Spleen (tissue), 11 donors: ENCODE measurements around the gene RFESD. TPM values are rescaled to one million over a fixed set of nuclear protein-coding genes. Genes with fewer than 3 reads are reported as not detected.
"Not testable (repeated sequence)": the region's sequence is repeated elsewhere in the genome, so short reads cannot be mapped to it uniquely, and the experiment has no call there.

ENCODE experiments used
- DNase-seq: peaks from one replicate; pipeline ENCODE4 v3.0.0-alpha.2; 2020
- H3K27ac ChIP-seq, 8 donors: fragments of 200-600 bp; sonication (generic) in 7 of 8; 1 replicate in 4 of 8; 2 replicates in 4 of 8; pipeline versions ENCODE4 v1.5.0 to v1.8.0; 2016 to 2021; ENCODE audit warnings: inconsistent platforms in 4 of 8, mild to moderate bottlenecking in 4 of 8, moderate library complexity in 1 of 8
- H3K27me3 ChIP-seq, 7 donors: fragments of 200-600 bp; sonication (generic) in 6 of 7; replicated peaks in 1 of 7; 1 replicate in 4 of 7; 2 replicates in 3 of 7; pipeline versions ENCODE4 v1.5.0 to v1.8.0; 2016 to 2021; ENCODE audit warnings: inconsistent platforms in 3 of 7, mild to moderate bottlenecking in 1 of 7
- H3K36me3 ChIP-seq, 6 donors: fragments of 200-600 bp; sonication (generic) in 5 of 6; 1 replicate in 4 of 6; 2 replicates in 2 of 6; pipeline versions ENCODE4 v1.5.0 to v1.8.0; 2016 to 2021; ENCODE audit warnings: inconsistent platforms in 2 of 6
- H3K4me1 ChIP-seq, 6 donors: fragments of 200-600 bp; sonication (generic) in 5 of 6; 1 replicate in 3 of 6; 2 replicates in 3 of 6; pipeline versions ENCODE4 v1.5.0 to v1.8.0; 2016 to 2021; ENCODE audit warnings: inconsistent platforms in 3 of 6
- H3K4me3 ChIP-seq, 8 donors: fragments of 200-600 bp; sonication (generic) in 7 of 8; 1 replicate in 4 of 8; 2 replicates in 4 of 8; pipeline versions ENCODE4 v1.5.0 to v1.8.0; 2016 to 2021; ENCODE audit warnings: inconsistent platforms in 4 of 8, mild to moderate bottlenecking in 4 of 8, moderate library complexity in 2 of 8
- H3K9me3 ChIP-seq, 8 donors: fragments of 200-600 bp; sonication (generic) in 7 of 8; 1 replicate in 4 of 8; 2 replicates in 4 of 8; pipeline versions ENCODE4 v1.5.0 to v1.8.0; 2016 to 2021; ENCODE audit warnings: inconsistent platforms in 4 of 8
- POLR2A ChIP-seq, 3 donors: fragments of 450-650 bp; IDR thresholded peaks; one replicate each; pipeline ENCODE4 v1.5.1; 2017; ENCODE audit warnings: antibody characterized with exemption in 3 of 3, mild to moderate bottlenecking in 1 of 3
- POLR2AphosphoS5 ChIP-seq, 3 donors: sonication (generic); formaldehyde crosslinking; IDR thresholded peaks; one replicate each; pipeline ENCODE4 v1.5.1; 2017; ENCODE audit warnings: antibody characterized with exemption in 3 of 3
- WGBS, 5 donors: extraction: QIAGEN DNeasy Blood & Tissue Kit in 3 of 5; methylation state at CpG; one replicate each; pipeline versions ENCODE4 v1.1.5 to v1.1.7; 2013 to 2018; 5-methylcytosine and 5-hydroxymethylcytosine counted together
- intact Hi-C: fragments of 100-400 bp; cut with DNase I; formaldehyde crosslinking; loops from one replicate; pipeline ENCODE4 v1.15.0; 2023; ENCODE audit warnings: low total_unique reads
- polyA plus RNA-seq, 3 donors: library from polyadenylated mRNA; stranded (reverse); fragments of 200-250 nt; gene quantifications; one replicate each; pipeline ENCODE4 v1.2.1, GENCODE V29; 2013
- total RNA-seq, 7 donors: library from RNA; depleted of rRNA in 3 of 7; stranded (reverse); fragments of >200 nt in 3 of 7; fragmentation: NEBNext Ultra II Directional in 4 of 7; extraction: Animal tissue kit (Norgen Biotek cat#: 25700) in 4 of 7; gene quantifications; one replicate each; pipeline versions ENCODE4 v1.1.0 to v1.2.1, GENCODE V29; 2016 to 2021
- TF ChIP-seq, protein P1 (sequence below), 11 experiments: fragments of 200-600 bp in 7 of 11; fragments of 450-650 bp in 4 of 11; sonication (generic) in 4 of 11; IDR thresholded peaks in 8 of 11; conservative IDR thresholded peaks in 3 of 11; 1 replicate in 7 of 11; 2 replicates in 4 of 11; pipeline versions ENCODE4 v1.4.0 to v1.8.0; 2016 to 2021; ENCODE audit warnings: antibody characterized with exemption in 11 of 11, inconsistent platforms in 4 of 11, mild to moderate bottlenecking in 1 of 11
- donor health status: healthy with polysubstance abuse.
- donor health status: DM: no; HTN: no; CAD: no; lungs with moderate emphysema.
- donor health status: DM: no; HTN: no; CAD: no.
- donor health status: Bipolar disorder and iron deficiency.
- donor health status: healthy.
- donor health status: DM: no; HTN: no; CAD: no.
- donor health status: DM: yes; HTN: yes; CAD: no.

RFESD gene
- total and polyA plus RNA-seq, 10 donors = 1.3 to 6.5 (median 3.5) TPM

DNA sequence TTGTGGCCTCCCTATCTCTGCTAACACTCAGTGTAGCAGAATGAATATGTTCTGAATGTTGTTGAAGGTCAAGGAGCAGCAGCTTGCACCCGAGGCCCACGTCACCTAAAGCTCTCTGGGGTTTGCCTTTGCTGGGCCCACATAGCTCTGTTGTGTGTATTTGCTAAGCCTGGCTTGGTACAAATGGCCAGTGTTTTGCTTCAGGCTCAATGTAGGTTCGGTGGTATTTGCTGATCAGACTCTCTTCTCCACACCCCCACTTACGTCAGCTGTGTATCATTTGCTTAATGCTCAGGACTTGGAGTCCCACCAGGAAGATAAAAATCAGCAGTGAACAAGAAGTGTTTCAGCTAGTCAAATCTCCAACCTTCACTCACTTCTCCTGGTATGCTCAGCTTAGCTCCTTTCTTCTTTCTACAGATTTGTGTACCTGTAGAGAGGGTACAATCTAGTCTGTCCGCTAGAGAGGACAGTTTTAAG, 4.8 kb upstream of the RFESD start:
- TF ChIP-seq POLR2AphosphoS5 (IDR thresholded peaks at IDR 0.05) = peak in 2 of 3 donors; percentile 18 to 32
- TF ChIP-seq, protein P1, sequence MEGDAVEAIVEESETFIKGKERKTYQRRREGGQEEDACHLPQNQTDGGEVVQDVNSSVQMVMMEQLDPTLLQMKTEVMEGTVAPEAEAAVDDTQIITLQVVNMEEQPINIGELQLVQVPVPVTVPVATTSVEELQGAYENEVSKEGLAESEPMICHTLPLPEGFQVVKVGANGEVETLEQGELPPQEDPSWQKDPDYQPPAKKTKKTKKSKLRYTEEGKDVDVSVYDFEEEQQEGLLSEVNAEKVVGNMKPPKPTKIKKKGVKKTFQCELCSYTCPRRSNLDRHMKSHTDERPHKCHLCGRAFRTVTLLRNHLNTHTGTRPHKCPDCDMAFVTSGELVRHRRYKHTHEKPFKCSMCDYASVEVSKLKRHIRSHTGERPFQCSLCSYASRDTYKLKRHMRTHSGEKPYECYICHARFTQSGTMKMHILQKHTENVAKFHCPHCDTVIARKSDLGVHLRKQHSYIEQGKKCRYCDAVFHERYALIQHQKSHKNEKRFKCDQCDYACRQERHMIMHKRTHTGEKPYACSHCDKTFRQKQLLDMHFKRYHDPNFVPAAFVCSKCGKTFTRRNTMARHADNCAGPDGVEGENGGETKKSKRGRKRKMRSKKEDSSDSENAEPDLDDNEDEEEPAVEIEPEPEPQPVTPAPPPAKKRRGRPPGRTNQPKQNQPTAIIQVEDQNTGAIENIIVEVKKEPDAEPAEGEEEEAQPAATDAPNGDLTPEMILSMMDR (IDR thresholded peaks at IDR 0.05 in 8 of 11, conservative IDR thresholded peaks at IDR 0.05 in 3 of 11) = no peak
- TF ChIP-seq POLR2A (IDR thresholded peaks at IDR 0.05) = no peak
- intact Hi-C loops = loop anchor here (10.0 kb wide), 1 partner anchor 693 kb away; no protein-coding TSS in a partner anchor
- no peak for DNase-seq
- Histone ChIP-seq H3K36me3 (no peaks in the 10 kb centered on the region), H3K9me3 (no peaks in the 10 kb centered on the region), H3K4me1 (peaks cover 0 to 23% (median 10%) of the 10 kb centered on the region in 6 donors), H3K4me3 (no peak overlapping the region), H3K27me3 (no peaks in the 10 kb centered on the region), H3K27ac (peak overlapping the region in 2 of 8 donors; percentile 38 to 40)
- WGBS, 5 donors = 76 to 90% (median 83%) methylated on average over 5 of the region's 5 CpGs

DNA sequence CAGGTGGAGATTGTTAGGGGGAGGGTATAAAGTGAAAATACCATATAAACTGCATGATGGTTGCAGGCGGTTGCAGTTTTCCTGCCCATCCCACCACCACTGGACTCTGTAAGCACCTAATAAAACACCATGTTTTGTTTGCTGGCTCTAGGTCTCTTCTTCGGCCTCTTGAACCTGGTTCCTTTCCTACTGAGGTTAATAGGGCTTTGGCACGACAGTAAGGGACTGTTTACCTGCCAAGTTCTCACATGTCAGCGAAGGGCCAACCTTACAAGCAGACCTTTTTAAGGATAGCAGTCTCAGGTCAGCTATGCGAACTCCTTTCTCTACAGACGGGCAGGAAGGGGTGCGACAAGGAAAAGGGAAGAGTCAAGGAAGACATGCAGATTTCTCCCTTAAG, 3.4 kb upstream of the RFESD start:
- 87 to 95% (median 92%) methylated on average over 7 of the region's 7 CpGs for WGBS, 5 donors
- Histone ChIP-seq H3K36me3 (no peaks in the 10 kb centered on the region), H3K9me3 (no peaks in the 10 kb centered on the region), H3K27ac (no peak overlapping the region), H3K4me1 (peaks cover 10 to 36% (median 22%) of the 10 kb centered on the region in 6 donors), H3K4me3 (no peak overlapping the region), H3K27me3 (no peaks in the 10 kb centered on the region)
- no peak for DNase-seq
- TF ChIP-seq, protein P1 (IDR thresholded peaks at IDR 0.05 in 8 of 11, conservative IDR thresholded peaks at IDR 0.05 in 3 of 11) = no peak
- TF ChIP-seq POLR2AphosphoS5 (IDR thresholded peaks at IDR 0.05) (no peak), POLR2A (IDR thresholded peaks at IDR 0.05) (no peak)
- intact Hi-C loops = loop anchor here (10.0 kb wide), 1 partner anchor 692 kb away; no protein-coding TSS in a partner anchor

DNA sequence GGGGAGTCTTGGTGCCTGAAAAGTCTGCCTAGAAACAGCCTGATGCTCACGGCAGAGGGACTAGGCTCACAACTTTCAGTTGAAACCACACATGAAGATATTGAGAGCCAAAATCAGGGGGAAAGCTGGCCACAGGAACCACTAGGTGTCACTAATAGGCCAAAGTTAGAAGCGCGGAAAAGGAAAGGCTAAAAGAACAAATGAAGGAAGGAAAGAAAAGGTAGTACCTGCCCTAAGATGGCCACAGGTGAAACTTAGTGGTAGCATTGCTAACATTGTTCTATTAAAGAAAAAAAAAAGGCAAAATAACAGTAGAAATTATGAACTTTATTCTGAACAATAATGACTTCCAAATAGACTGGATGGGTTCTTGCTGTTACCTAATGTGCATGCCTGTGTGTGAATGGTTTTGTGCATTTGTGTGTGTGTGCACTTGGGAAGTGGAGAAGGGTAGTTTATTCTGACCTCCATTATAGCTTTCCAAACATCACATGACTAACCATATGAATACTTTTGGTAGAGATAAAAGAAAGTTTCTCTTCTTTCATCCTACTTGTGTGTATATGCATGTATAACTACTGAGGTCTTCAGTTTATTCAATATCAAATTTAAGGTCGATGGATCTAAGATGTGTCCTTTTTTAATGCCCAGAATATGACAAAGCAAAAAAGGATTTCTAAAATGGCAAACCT, 2.1 kb upstream of the RFESD start:
- Histone ChIP-seq H3K4me3 (no peak overlapping the region), H3K4me1 (peaks cover 11 to 42% (median 24%) of the 10 kb centered on the region in 6 donors), H3K27ac (peak overlapping the region in 3 of 8 donors; percentile 92 to 95 (median 94)), H3K9me3 (no peaks in the 10 kb centered on the region), H3K36me3 (no peaks in the 10 kb centered on the region), H3K27me3 (no peaks in the 10 kb centered on the region)
- intact Hi-C loops = loop anchor here (5.0 to 10.0 kb wide), 2 partner anchors 203 to 690 kb away; no protein-coding TSS in a partner anchor
- TF ChIP-seq, protein P1 (IDR thresholded peaks at IDR 0.05 in 8 of 11, conservative IDR thresholded peaks at IDR 0.05 in 3 of 11) = peak; percentile 29 to 80 (median 71)
- no peak for TF ChIP-seq POLR2A (IDR thresholded peaks at IDR 0.05)
- 14 to 23% (median 18%) methylated on average over 4 of the region's 4 CpGs for WGBS, 5 donors
- DNase-seq = no peak

DNA sequence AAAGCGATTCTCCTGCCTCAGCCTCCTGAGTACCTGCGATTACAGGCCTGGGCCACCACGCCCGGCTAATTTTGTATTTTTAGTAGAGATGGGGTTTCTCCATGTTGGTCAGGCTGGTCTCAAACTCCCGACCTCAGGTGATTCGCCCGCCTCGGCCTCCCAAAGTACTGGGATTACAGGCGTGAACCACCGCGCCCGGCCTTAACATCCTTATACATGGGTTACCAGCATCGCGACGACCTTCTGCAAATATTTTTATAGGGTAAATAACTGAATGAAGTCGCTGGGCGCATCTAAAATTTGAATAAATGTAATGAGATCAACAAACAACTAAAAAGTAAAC, 380 bp upstream of the RFESD start:
- intact Hi-C loops = loop anchor here (5.0 to 10.0 kb wide), 2 partner anchors 201 to 689 kb away; no protein-coding TSS in a partner anchor
- H3K36me3 ChIP-seq = not testable (repeated sequence)
- H3K27ac ChIP-seq = peak overlapping the region in 7 of 8 donors; percentile 89 to 95 (median 94)

More for the DNA sequence above, 380 bp upstream of the RFESD start:
- not testable (repeated sequence) for DNase-seq, H3K27me3 ChIP-seq, H3K9me3 ChIP-seq
- 87 to 94% (median 91%) methylated on average over 14 to 17 of the region's 17 CpGs for WGBS, 5 donors
- H3K4me1 ChIP-seq = peaks cover 11 to 42% (median 24%) of the 10 kb centered on the region in 6 donors
- H3K4me3 ChIP-seq = peak overlapping the region in 6 of 8 donors; percentile 39 to 66 (median 50)
